Skin epidermis (tissue), 12 donors: ENCODE data around the gene IGSF23.
"Not testable (repeated sequence)": the region's sequence is repeated elsewhere in the genome, so short reads cannot be mapped to it uniquely, and the experiment has no call there.

Source experiments
- H3K27ac ChIP-seq, 21 experiments: fragments of 200-600 bp; sonication (generic) in 11 of 21; one replicate each; pipeline ENCODE4 v1.5.0; 2020; ENCODE audit warnings: mild to moderate bottlenecking in 3 of 21, inconsistent platforms in 2 of 21, moderate library complexity in 2 of 21
- H3K4me3 ChIP-seq, 7 experiments: fragments of 200-600 bp; sonication (generic) in 2 of 7; one replicate each; pipeline ENCODE4 v1.5.0; 2020; ENCODE audit warnings: inconsistent platforms in 2 of 7, mild to moderate bottlenecking in 2 of 7, moderate library complexity in 1 of 7

IGSF23 gene

DNA sequence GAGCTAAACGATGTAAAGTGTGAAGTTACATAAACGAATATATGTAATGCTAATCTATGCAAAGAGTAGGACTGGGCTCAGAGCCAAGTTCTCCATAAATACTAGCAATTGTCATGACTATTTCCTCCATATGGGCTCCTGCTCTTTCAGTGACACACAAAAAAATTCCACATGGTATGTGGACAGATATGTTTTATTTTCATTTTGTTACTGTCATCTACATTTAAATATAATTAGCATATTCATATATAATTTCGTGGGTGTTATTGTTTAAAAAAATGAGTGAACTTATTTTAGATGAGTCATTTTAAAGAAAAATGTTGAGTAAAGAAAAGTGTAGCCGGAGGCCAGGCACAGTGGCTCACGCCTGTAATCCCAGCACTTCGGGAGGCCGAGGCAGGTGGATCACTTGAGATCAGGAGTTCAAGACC lies 5.0 kb upstream of the IGSF23 start:
- H3K27ac ChIP-seq, result no peak overlapping the region
- no peak overlapping the region for H3K4me3 ChIP-seq

DNA sequence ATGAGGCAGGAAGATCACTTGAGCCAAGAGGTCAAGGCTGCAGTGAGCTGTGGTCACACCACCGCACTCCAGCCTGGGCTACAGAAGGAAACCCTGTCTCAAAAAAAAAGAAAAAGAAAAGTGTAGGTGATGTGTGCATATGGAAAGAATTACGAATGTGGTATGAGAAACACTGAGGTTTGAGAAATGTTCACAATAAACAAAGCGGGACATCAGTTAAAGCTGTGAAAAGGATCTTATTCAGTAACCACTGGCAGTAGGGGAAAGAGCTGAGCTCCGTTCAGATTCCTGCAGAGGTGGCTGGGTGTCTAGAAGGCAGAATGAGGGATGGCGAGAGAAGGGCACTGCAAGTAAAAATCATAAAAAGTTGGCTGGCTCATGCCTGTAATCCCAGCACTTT lies 4.1 kb upstream of the IGSF23 start:
- Histone ChIP-seq H3K4me3 (no peak overlapping the region), H3K27ac (no peak overlapping the region)

DNA sequence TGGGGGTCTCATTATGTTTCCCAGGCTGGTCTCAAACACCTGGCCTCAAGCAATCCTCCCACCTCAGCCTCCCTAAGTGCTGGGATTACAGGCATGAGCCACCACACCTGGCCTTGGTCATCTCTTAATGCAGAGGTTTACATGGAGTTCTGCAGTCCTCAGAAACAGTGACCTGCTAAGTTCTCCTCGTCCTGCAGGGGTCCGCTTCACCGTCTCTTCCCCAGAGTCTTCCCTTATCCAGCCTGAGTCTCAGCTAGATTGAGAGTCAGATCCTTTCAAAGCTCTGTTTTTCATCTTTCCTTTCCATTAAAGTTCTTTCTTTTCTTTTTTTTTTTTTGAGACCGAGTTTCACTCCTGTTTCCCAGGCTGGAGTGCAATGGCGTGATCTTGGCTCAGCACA lies 2.9 kb upstream of the IGSF23 start:
- not testable (repeated sequence) for H3K27ac ChIP-seq, H3K4me3 ChIP-seq

DNA sequence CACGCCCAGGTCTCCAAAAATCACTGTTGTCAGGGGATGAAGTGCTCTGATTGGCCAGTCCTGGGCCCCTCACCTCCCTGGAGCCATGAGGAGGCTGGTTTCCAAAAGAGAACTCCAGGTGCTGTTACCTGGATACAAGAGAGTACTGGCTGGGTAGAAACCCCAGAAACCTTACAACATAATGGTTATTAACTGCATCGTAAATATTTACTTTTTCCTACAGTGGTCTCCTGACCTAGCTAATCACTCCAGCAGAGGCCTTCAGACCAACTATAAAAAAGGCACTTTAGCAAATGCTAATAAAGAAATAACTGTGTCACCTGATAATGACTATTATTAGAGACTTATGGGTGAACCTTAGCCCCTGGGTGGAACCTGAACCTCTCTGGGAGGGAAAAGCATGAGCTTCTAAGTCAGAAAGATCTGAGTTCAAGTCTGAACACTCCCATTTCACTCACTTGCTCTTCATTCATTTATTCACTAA lies 1.5 kb upstream of the IGSF23 start:
- H3K27ac ChIP-seq, result no peak overlapping the region

GRCh38 chr19:44614313-44614712 lies 950 bp downstream of the IGSF23 start:
- H3K27ac ChIP-seq, result no peak overlapping the region
- no peak overlapping the region for H3K4me3 ChIP-seq

More for the DNA sequence above, 1.5 kb upstream of the IGSF23 start:
- H3K4me3 ChIP-seq, result no peak overlapping the region

GRCh38 chr19:44615863-44616247 lies 2.5 kb downstream of the IGSF23 start:
- Histone ChIP-seq H3K4me3 (no peak overlapping the region), H3K27ac (no peak overlapping the region)

- no peak overlapping the region for H3K4me3 ChIP-seq
- H3K27ac ChIP-seq, result no peak overlapping the region
These were observed 3.9 kb downstream of the IGSF23 start for GRCh38 chr19:44617110-44617880.

DNA sequence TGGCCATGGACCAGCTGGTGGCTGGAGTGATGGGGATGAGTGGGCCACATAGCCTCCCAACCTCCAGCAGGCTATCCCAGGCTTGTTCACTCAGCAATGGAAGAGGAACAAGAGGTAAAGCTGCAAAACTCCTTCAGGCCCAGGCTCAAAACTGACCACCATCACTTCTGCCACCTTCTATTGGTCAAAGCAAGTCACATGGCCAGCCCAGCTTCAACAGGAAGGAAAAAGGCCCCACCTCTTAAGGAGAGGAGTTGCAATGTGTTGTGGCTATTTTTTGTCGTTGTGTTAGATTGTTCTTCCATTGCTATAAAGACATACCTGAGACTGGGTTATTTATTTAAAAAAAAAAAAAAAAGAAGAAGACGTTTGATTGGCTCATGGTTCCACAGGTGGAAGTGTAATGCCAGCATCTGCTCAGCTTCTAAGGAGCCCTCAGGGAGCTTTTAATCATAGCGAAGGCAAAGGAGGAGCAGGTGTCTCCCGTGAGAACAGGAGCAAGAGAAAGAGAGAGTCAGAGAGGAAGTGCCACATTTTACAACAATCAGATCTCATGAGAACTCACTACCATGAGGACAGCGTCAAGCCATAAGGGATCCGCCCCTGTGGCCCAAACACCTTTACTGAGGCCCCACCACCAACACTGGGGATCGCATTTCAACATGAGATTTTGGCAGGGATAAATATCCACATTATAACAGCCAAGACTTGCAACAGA lies 5.4 kb downstream of the IGSF23 start:
- H3K27ac ChIP-seq, result no peak overlapping the region

DNA sequence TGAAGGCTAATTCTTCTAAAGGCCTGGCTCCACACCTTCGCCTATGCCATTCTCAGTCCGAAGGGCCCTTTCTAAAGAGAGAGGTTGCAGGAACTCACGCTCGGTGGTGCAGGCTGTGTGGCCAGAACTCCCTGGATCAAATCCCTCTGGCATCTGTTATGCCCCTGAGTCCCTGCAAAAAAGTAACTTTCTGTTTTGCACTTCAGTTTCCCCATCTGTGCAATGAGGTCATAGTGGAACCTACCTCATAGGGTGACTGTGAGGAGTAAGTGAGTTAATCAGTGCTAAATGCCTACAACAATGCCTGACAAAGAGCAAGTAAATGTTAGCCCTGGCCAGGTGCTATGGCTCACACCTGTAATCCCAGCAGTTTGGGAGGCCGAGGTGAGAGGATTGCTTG lies 7.3 kb downstream of the IGSF23 start:
- Histone ChIP-seq H3K4me3 (no peak overlapping the region), H3K27ac (no peak overlapping the region)

More for the DNA sequence above, 5.4 kb downstream of the IGSF23 start:
- H3K4me3 ChIP-seq, result no peak overlapping the region

GRCh38 chr19:44621367-44621766 lies 8.0 kb downstream of the IGSF23 start:
- H3K4me3 ChIP-seq, result no peak overlapping the region
- H3K27ac ChIP-seq, result no peak overlapping the region

GRCh38 chr19:44623080-44623479 lies 9.7 kb downstream of the IGSF23 start:
- Histone ChIP-seq H3K27ac (no peak overlapping the region), H3K4me3 (no peak overlapping the region)

GRCh38 chr19:44623626-44624025 lies 10.3 kb downstream of the IGSF23 start:
- Histone ChIP-seq H3K4me3 (no peak overlapping the region), H3K27ac (no peak overlapping the region)

- Histone ChIP-seq H3K27ac (no peak overlapping the region), H3K4me3 (no peak overlapping the region)
These were observed 11.5 kb downstream of the IGSF23 start for GRCh38 chr19:44624840-44625354.

- not testable (repeated sequence) for H3K4me3 ChIP-seq, H3K27ac ChIP-seq
These were observed 12.3 kb downstream of the IGSF23 start for GRCh38 chr19:44625637-44626036.

DNA sequence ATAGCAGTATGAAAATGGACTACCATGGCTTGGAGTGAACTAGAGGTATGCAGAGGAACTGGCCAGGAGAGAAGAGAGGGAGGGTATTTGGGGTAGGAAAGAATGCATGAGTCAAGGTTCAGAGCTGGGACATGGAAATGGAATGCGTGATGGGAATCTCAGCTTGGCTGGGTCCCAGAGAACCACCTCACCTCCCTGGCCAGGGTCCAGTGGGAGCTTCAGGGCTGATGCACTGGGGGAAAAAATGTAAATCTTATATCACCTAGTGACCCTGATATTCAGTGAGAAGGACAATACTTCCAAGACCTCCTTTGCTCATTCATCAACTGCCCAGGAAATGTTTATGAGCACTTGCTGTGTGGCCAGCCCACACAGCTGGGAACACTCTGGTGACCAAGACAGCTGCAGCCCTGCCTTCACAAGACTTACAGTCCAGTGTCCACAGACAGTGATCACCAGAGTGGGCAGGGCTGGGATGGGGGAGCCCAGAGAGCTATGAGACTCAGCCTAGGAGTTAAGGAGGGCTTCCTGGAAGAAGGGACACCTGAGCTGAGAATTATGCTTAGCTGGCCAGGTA lies 12.8 kb downstream of the IGSF23 start:
- H3K4me3 ChIP-seq, result no peak overlapping the region
- no peak overlapping the region for H3K27ac ChIP-seq

DNA sequence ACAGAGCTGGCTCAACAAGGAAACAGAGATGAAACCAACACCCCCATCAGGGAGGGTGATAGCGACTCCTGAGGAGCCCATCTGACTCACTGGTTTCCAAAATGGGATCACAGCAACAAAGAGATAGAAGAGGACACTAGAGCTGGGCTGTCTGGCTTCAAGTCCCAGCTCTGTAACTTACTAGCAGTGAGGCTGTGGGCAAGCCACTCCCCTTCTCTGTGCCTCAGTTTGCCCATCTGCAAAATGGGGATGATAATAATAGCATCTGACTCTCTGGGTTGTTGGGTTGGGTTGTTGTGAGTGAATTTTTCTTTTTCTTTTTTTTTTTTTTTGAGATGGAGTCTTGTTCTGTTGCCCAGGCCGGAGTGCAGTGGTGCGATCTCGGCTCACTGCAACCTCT lies 14.3 kb downstream of the IGSF23 start:
- Histone ChIP-seq H3K4me3 (no peak overlapping the region), H3K27ac (no peak overlapping the region)

GRCh38 chr19:44628793-44629192 lies 15.4 kb downstream of the IGSF23 start:
- H3K27ac ChIP-seq, result no peak overlapping the region
- H3K4me3 ChIP-seq, result no peak overlapping the region

DNA sequence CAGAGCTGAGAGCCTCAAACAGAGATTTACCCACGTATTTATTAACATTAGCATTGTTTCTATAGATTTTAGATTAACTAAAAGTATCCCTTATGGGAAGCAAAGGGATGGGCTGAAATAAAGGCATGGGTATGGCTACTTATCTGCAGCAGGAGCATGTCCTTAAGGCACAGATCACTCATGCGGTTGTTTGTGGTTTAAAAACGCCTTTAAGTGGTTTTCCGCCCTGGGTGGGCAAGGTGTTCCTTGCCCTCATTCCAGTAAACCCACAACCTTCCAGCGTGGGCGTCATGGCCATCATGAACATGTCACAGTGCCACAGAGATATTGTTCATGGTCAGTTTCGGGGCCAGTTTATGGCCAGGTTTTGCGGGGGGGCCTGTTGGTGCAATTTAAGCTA lies 18.2 kb downstream of the IGSF23 start:
- not testable (repeated sequence) for H3K27ac ChIP-seq, H3K4me3 ChIP-seq

DNA sequence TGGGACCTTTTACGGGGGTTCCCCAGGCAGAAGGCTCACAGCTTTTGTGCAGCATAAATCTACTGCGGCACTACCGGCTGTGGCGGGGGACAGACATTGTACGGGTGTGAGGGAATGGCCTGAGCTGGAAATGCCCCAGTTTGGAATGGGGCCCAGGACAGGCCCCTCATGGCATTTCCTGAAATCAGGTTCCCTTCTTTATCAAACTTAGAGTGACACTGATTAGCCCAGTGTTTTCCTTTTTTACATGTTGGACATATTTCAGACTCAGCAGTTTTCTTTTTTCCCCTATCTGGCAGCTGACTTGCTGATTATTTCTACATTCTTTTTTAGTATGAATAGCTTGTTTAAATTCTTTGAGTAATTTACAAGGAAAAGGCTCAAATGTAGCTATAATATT lies 20.7 kb downstream of the IGSF23 start:
- not testable (repeated sequence) for H3K27ac ChIP-seq, H3K4me3 ChIP-seq

DNA sequence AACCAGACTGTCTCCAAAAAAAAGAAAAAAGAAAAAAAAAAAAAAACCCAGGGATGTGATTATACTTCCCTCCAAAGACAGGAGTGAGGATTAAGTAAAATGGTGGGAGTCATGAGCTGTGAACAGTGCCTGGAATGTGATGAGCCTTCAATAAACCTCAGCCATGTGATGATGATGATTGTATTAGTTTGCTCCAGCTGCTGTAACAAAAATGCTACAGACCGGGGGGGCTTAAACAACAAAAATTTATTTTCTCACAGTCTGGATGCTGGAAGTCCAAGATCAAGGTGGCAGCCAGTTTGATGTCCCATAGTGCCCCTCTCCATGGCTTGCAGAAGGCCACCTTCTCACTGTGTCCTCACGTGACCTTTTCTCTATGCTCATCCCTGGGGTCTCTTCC lies 21.4 kb downstream of the IGSF23 start:
- Histone ChIP-seq H3K27ac (no peak overlapping the region), H3K4me3 (no peak overlapping the region)
